ENCODE data around the gene PROZ.

GRCh38 chr13:113172419-113172926 lies 14.0 kb downstream of the PROZ start:
- TF ChIP-seq, protein P1, sequence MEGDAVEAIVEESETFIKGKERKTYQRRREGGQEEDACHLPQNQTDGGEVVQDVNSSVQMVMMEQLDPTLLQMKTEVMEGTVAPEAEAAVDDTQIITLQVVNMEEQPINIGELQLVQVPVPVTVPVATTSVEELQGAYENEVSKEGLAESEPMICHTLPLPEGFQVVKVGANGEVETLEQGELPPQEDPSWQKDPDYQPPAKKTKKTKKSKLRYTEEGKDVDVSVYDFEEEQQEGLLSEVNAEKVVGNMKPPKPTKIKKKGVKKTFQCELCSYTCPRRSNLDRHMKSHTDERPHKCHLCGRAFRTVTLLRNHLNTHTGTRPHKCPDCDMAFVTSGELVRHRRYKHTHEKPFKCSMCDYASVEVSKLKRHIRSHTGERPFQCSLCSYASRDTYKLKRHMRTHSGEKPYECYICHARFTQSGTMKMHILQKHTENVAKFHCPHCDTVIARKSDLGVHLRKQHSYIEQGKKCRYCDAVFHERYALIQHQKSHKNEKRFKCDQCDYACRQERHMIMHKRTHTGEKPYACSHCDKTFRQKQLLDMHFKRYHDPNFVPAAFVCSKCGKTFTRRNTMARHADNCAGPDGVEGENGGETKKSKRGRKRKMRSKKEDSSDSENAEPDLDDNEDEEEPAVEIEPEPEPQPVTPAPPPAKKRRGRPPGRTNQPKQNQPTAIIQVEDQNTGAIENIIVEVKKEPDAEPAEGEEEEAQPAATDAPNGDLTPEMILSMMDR (conservative IDR thresholded peaks at IDR 0.05; ENCODE audit: low read depth, low read length), result no peak
- TF ChIP-seq EZH2 (IDR thresholded peaks at IDR 0.05; ENCODE audit: low read length, unreplicated experiment), result no peak

Data from PC-3 (cell line).